IMR-90 (cell line): Measurements from ENCODE around the gene GPR137. TPM values are rescaled to one million over a fixed set of nuclear protein-coding genes. Genes with fewer than 3 reads are reported as not detected.

ENCODE experiments used
- ATAC-seq: fragments of 200-7000 bp; cut with Tn5 transposase; 2 replicates; pipeline ENCODE4 v1.9.1; 2020; ENCODE audit warnings: low read depth, mild to moderate bottlenecking, moderate library complexity
- BruUV-seq: library from RNA; stranded (reverse); fragments of 400-500 nt; replicated peaks from 2 replicates; lab custom pipeline; 2021; lab: Mats Ljungman, UMichigan
- CTCF ChIA-PET: fragments of 300-600 bp; formaldehyde crosslinking; extraction: SDS; loops from one replicate; lab custom pipeline; 2021; ENCODE audit warnings: antibody characterized with exemption; lab: Yijun Ruan, JAX
- POLR2A ChIA-PET: fragments of 300-600 bp; sonication (Branson Sonifier 250); formaldehyde crosslinking; loops from one replicate; lab custom pipeline; 2022; ENCODE audit warnings: antibody characterized with exemption; ENCODE audit not compliant: unreplicated experiment; lab: Charles Lee
- DNase-seq: peaks from one replicate; pipeline ENCODE4 v3.0.0; 2013
- H2AFZ ChIP-seq: replicated peaks from 2 replicates; pipeline ENCODE3; 2013; ENCODE audit warnings: low read length, mild to moderate bottlenecking; ENCODE audit not compliant: poor library complexity
- H2AK5ac ChIP-seq: 2 replicates; pipeline ENCODE4 v1.6.1; 2013; ENCODE audit warnings: low read depth, low read length, inconsistent platforms
- H2AK9ac ChIP-seq: replicated peaks from 2 replicates; pipeline ENCODE3; 2013; ENCODE audit warnings: mild to moderate bottlenecking, low read depth, low read length, moderate library complexity; ENCODE audit not compliant: poor library complexity
- H2BK120ac ChIP-seq: 2 replicates; pipeline ENCODE4 v1.6.1; 2013; ENCODE audit warnings: low read depth, low read length, inconsistent platforms
- H2BK15ac ChIP-seq: 3 replicates; pipeline ENCODE4 v1.6.1; 2013; ENCODE audit warnings: low read depth, low read length, inconsistent platforms
- H2BK20ac ChIP-seq: 2 replicates; pipeline ENCODE4 v1.6.1; 2013; ENCODE audit warnings: low read depth, mild to moderate bottlenecking, inconsistent platforms, low read length, moderate library complexity
- H2BK5ac ChIP-seq: 2 replicates; pipeline ENCODE4 v1.6.1; 2013; ENCODE audit warnings: mild to moderate bottlenecking, low read depth, low read length, inconsistent platforms; ENCODE audit not compliant: poor library complexity, severe bottlenecking
- H3K14ac ChIP-seq: replicated peaks from 2 replicates; pipeline ENCODE4 v1.6.1; 2013; ENCODE audit warnings: low read depth, low read length, inconsistent platforms
- H3K18ac ChIP-seq: 2 replicates; pipeline ENCODE4 v1.6.1; 2013; ENCODE audit warnings: low read depth, low read length, control low read depth
- H3K23ac ChIP-seq: 2 replicates; pipeline ENCODE4 v1.6.1; 2013; ENCODE audit warnings: low read depth, low read length, inconsistent platforms
- H3K27ac ChIP-seq: 2 replicates; pipeline ENCODE4 v1.5.1; 2013; ENCODE audit warnings: mild to moderate bottlenecking, control low read depth, low read length; ENCODE audit not compliant: insufficient read depth
- H3K27me3 ChIP-seq: 2 replicates; pipeline ENCODE4 v1.6.1; 2013; ENCODE audit warnings: low read length; ENCODE audit not compliant: control insufficient read depth, insufficient read depth
- H3K36me3 ChIP-seq: 2 replicates; pipeline ENCODE4 v1.6.1; 2013; ENCODE audit warnings: low read length, mixed read lengths; ENCODE audit not compliant: control insufficient read depth, insufficient read depth
- H3K4ac ChIP-seq: 2 replicates; pipeline ENCODE4 v1.6.1; 2013; ENCODE audit warnings: low read depth, low read length, inconsistent platforms
- H3K4me1 ChIP-seq: 2 replicates; pipeline ENCODE4 v1.6.1; 2013; ENCODE audit warnings: low read length, mixed read lengths; ENCODE audit not compliant: control insufficient read depth, insufficient read depth
- H3K4me2 ChIP-seq: 2 replicates; pipeline ENCODE4 v1.6.1; 2013; ENCODE audit warnings: low read depth, mild to moderate bottlenecking, control low read depth, low read length, moderate library complexity
- H3K4me3 ChIP-seq: 2 replicates; pipeline ENCODE4 v1.5.1; 2013; ENCODE audit warnings: low read depth, mild to moderate bottlenecking, control low read depth, low read length, moderate library complexity; ENCODE audit not compliant: insufficient read depth
- H3K56ac ChIP-seq: 2 replicates; pipeline ENCODE4 v1.6.1; 2013; ENCODE audit warnings: low read length, inconsistent platforms; ENCODE audit not compliant: insufficient read depth; ENCODE audit errors: extremely low read depth
- H3K79me1 ChIP-seq, 2 experiments: 2 replicates each; pipeline ENCODE4 v1.6.1; 2013; ENCODE audit warnings: low read length in 2 of 2, inconsistent platforms in 1 of 2, low read depth in 1 of 2
- H3K9ac ChIP-seq: 2 replicates; pipeline ENCODE4 v1.6.1; 2013; ENCODE audit warnings: low read depth, low read length, control low read depth
- H3K9me1 ChIP-seq: 2 replicates; pipeline ENCODE4 v1.6.1; 2013; ENCODE audit warnings: low read length, inconsistent platforms; ENCODE audit not compliant: insufficient read depth
- H3K9me3 ChIP-seq: 2 replicates; pipeline ENCODE4 v1.6.1; 2013; ENCODE audit warnings: low read length; ENCODE audit not compliant: control insufficient read depth, insufficient read depth
- H4K20me1 ChIP-seq: 2 replicates; pipeline ENCODE4 v1.6.1; 2013; ENCODE audit warnings: low read length, inconsistent platforms; ENCODE audit not compliant: insufficient read depth
- H4K5ac ChIP-seq: 2 replicates; pipeline ENCODE4 v1.6.1; 2013; ENCODE audit warnings: mild to moderate bottlenecking, low read depth, low read length, control low read depth
- H4K8ac ChIP-seq, 2 experiments: 2 replicates each; pipeline ENCODE4 v1.6.1; 2013; ENCODE audit warnings: low read depth in 2 of 2, low read length in 2 of 2, control low read depth in 1 of 2, inconsistent platforms in 1 of 2
- H4K91ac ChIP-seq: 2 replicates; pipeline ENCODE4 v1.6.1; 2013; ENCODE audit warnings: low read depth, low read length, inconsistent platforms; ENCODE audit not compliant: insufficient read depth
- NFE2L2 ChIP-seq: fragments of 150-350 bp; IDR thresholded peaks from 2 replicates; pipeline ENCODE4 v1.6.1; 2016; ENCODE audit warnings: low read depth, mild to moderate bottlenecking, low read length
- RFX5 ChIP-seq: IDR thresholded peaks from 2 replicates; pipeline ENCODE4 v1.8.0; 2012; ENCODE audit warnings: low read depth, mild to moderate bottlenecking, low read length, moderate library complexity
- WGBS, 2 experiments: methylation state at CpG; one replicate each; pipeline versions ENCODE4 v1.1.5 to v1.1.7; 2013; ENCODE audit warnings: missing lambda C conversion rate in 2 of 2; ENCODE audit not compliant: insufficient read length in 1 of 2; ENCODE audit errors: extremely low coverage in 2 of 2; 5-methylcytosine and 5-hydroxymethylcytosine counted together
- dilution Hi-C: fragments of 300-500 bp; cut with HindIII; formaldehyde crosslinking; loops from one replicate; pipeline ENCODE4 v1.14.3; 2018; ENCODE audit warnings: low sequenced_read_pairs; ENCODE audit not compliant: unreplicated experiment
- in situ Hi-C: fragments of 300-500 bp; cut with MboI; formaldehyde crosslinking; loops from 3 replicates; pipeline ENCODE4 v1.14.3; 2019; ENCODE audit warnings: low sequenced_read_pairs, inconsistent platforms, mixed read lengths
- intact Hi-C: fragments of 100-400 bp; cut with micrococcal nuclease; formaldehyde crosslinking; loops from 2 replicates; pipeline ENCODE4 v1.10.0; 2022
- polyA plus RNA-seq, 3 experiments: library from polyadenylated mRNA; depleted of rRNA; stranded (reverse); fragments of >200 nt; gene quantifications; 2 replicates each; pipeline ENCODE4 v1.2.3, GENCODE V29; 2012; ENCODE audit warnings: low replicate concordance in 1 of 3
- total RNA-seq: library from RNA; depleted of rRNA; stranded (reverse); fragments of >200 nt; gene quantifications from 2 replicates; pipeline ENCODE4 v1.2.3, GENCODE V29; 2012
- TF ChIP-seq, protein P1 (sequence below): fragments of 150-350 bp; IDR thresholded peaks from 2 replicates; pipeline ENCODE4 v1.6.1; 2016; ENCODE audit warnings: low read depth, mild to moderate bottlenecking, low read length, moderate library complexity, borderline replicate concordance
- TF ChIP-seq, protein P2 (sequence below): fragments of 150-350 bp; IDR thresholded peaks from 2 replicates; pipeline ENCODE4 v1.6.1; 2017; ENCODE audit warnings: mild to moderate bottlenecking, antibody characterized with exemption, low read length, low read depth

The GPR137 gene
- total and polyA plus RNA-seq, 2 of the 4 experiments (the other 2 are of a cell fraction), result 3.6 to 26.0 TPM

GRCh38 chr11:64254326-64254725, 31.3 kb upstream of the GPR137 start:
- H2BK120ac ChIP-seq, result no peak overlapping the region
- no peak overlapping the region for H2BK5ac ChIP-seq
- TF ChIP-seq NFE2L2 (no peak), RFX5 (no peak)
- TF ChIP-seq, protein P1, sequence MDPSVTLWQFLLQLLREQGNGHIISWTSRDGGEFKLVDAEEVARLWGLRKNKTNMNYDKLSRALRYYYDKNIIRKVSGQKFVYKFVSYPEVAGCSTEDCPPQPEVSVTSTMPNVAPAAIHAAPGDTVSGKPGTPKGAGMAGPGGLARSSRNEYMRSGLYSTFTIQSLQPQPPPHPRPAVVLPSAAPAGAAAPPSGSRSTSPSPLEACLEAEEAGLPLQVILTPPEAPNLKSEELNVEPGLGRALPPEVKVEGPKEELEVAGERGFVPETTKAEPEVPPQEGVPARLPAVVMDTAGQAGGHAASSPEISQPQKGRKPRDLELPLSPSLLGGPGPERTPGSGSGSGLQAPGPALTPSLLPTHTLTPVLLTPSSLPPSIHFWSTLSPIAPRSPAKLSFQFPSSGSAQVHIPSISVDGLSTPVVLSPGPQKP, result no peak
- TF ChIP-seq, protein P2, sequence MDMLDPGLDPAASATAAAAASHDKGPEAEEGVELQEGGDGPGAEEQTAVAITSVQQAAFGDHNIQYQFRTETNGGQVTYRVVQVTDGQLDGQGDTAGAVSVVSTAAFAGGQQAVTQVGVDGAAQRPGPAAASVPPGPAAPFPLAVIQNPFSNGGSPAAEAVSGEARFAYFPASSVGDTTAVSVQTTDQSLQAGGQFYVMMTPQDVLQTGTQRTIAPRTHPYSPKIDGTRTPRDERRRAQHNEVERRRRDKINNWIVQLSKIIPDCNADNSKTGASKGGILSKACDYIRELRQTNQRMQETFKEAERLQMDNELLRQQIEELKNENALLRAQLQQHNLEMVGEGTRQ, result no peak
- no peak overlapping the region for H3K18ac ChIP-seq
- no peak overlapping the region for H3K9ac ChIP-seq
- no peak for DNase-seq
- no peaks in the 10 kb centered on the region for H3K9me3 ChIP-seq
- ChIA-PET POLR2A (no interaction called here), CTCF (interaction anchor here (0.6 kb wide), 1 partner anchor 555 kb away, joined by 3 read pairs; no protein-coding TSS in a partner anchor)
- H3K36me3 ChIP-seq, result peaks cover 33% of the 10 kb centered on the region
- H2AK9ac ChIP-seq, result no peak overlapping the region
- no peak overlapping the region for H3K14ac ChIP-seq
- no peak overlapping the region for H3K27ac ChIP-seq
- H2AK5ac ChIP-seq, result no peak overlapping the region
- H3K4me2 ChIP-seq, result no peak overlapping the region
- H3K4ac ChIP-seq, result no peak overlapping the region
- H4K91ac ChIP-seq, result no peak overlapping the region
- no peaks in the 10 kb centered on the region for H3K9me1 ChIP-seq
- no peak overlapping the region for H2AFZ ChIP-seq
- no peak overlapping the region for H3K23ac ChIP-seq
- H3K4me3 ChIP-seq, result no peak overlapping the region
- in situ Hi-C loops, result no loop called here
- H3K27me3 ChIP-seq, result no peaks in the 10 kb centered on the region
- dilution Hi-C loops, result no loop called here
- intact Hi-C loops, result no loop called here
- peaks cover 10 to 65% of the 10 kb centered on the region in 2 experiments for H3K79me1 ChIP-seq
- no peak overlapping the region for H4K5ac ChIP-seq
- no TSS peak for BruUV-seq
- no CpG with 5 or more reads among the region's 7 CpGs for WGBS, 2 experiments
- no peak for ATAC-seq
- no peak overlapping the region for H2BK15ac ChIP-seq
- no peak overlapping the region for H3K56ac ChIP-seq
- peaks cover 10% of the 10 kb centered on the region for H3K4me1 ChIP-seq
- no peak overlapping the region for H4K8ac ChIP-seq
- peaks cover 5% of the 10 kb centered on the region; the same call in 1 of the 2 replicates for H4K20me1 ChIP-seq
- H2BK20ac ChIP-seq, result no peak overlapping the region
